Subcutaneous abdominal adipose tissue (tissue), 5 donors: ENCODE results near the gene GABARAPL2.

Experiments
- H3K27ac ChIP-seq: one replicate; pipeline ENCODE4 v1.7.0; 2013; ENCODE audit warnings: low read depth, mild to moderate bottlenecking, inconsistent platforms, low read length, moderate library complexity
- H3K27me3 ChIP-seq, 5 donors: one replicate each; pipeline ENCODE4 v1.7.0; 2013; ENCODE audit warnings: low read length in 5 of 5, inconsistent platforms in 1 of 5; ENCODE audit not compliant: control insufficient read depth in 5 of 5, insufficient read depth in 4 of 5
- H3K36me3 ChIP-seq, 5 donors: one replicate each; pipeline ENCODE4 v1.7.0; 2013; ENCODE audit warnings: low read length in 5 of 5; ENCODE audit not compliant: control insufficient read depth in 5 of 5, insufficient read depth in 5 of 5
- H3K4me1 ChIP-seq, 5 donors: one replicate each; pipeline ENCODE4 v1.7.0; 2013; ENCODE audit warnings: low read length in 5 of 5, mild to moderate bottlenecking in 3 of 5, moderate library complexity in 1 of 5; ENCODE audit not compliant: control insufficient read depth in 5 of 5, insufficient read depth in 5 of 5
- H3K4me3 ChIP-seq, 5 donors: one replicate each; pipeline ENCODE4 v1.7.0; 2013; ENCODE audit warnings: low read length in 5 of 5, low read depth in 1 of 5
- H3K9ac ChIP-seq, 5 donors: one replicate each; pipeline ENCODE4 v1.7.0; 2013; ENCODE audit warnings: low read length in 5 of 5, mild to moderate bottlenecking in 4 of 5, moderate library complexity in 3 of 5
- H3K9me3 ChIP-seq, 5 donors: one replicate each; pipeline ENCODE4 v1.7.0; 2013; ENCODE audit warnings: low read length in 5 of 5; ENCODE audit not compliant: control insufficient read depth in 5 of 5
- donor health status: healthy.
- donor health status: healthy.
- donor health status: healthy.
- donor health status: healthy.
- donor health status: healthy.

Gene GABARAPL2

DNA sequence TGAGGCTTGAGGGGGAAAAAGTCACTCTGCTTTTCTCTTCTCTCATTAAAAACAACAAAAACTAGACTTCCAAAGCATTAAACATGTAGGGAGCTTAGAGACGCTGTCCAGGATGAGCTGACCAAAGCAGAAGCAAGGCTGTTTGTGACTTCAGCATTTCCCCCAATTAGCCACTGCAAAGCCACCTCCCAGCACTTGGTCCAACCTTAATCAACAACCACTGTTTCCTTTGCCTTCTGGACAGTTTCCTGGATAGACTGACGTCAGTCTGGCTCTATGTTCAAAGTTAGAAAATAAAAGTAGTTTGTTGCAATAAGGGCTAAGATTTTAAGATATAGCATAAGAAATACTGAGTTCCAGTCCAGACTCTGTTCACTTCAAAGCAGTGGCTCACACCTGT, 13.2 kb upstream of the GABARAPL2 start:
- Histone ChIP-seq H3K27me3 (no peaks in the 10 kb centered on the region), H3K36me3 (no peaks in the 10 kb centered on the region), H3K9ac (no peak overlapping the region), H3K27ac (peak overlapping the region; percentile 27), H3K4me1 (peaks cover 3 to 26% (median 20%) of the 10 kb centered on the region in 5 donors), H3K4me3 (no peak overlapping the region), H3K9me3 (no peaks in the 10 kb centered on the region)

DNA sequence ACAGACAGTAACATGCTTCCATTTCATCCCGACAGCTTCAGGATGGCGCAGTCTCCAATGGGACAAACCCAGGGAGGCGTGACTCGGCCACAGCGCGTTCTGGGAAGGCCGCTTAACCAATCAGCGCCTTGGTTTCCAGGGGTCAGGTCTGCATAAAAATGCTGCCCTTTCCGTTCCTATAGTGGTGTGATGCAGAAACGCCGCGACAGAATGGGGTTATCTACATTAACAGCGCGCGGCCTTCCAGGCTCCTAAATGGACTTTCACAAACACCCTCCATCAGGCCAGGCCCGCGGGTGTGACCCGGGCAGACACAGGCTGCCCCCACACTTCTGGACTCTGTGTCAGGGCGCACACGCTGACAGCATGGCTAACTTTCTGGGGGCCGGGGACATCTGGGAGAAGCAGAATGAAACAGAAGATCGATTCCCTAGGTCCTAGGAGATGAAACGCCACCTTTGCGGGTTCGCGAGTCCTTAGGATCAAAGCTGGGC, 10.9 kb upstream of the GABARAPL2 start:
- peaks cover 2 to 20% (median 19%) of the 10 kb centered on the region in 5 donors for H3K4me1 ChIP-seq
- peak overlapping the region in 4 of 5 donors; percentile 32 to 77 (median 64) for H3K9ac ChIP-seq
- no peaks in the 10 kb centered on the region for H3K36me3 ChIP-seq
- H3K9me3 ChIP-seq, result no peaks in the 10 kb centered on the region
- peak overlapping the region; percentile 77 to 81 (median 80) for H3K4me3 ChIP-seq
- peak overlapping the region; percentile 57 for H3K27ac ChIP-seq
- H3K27me3 ChIP-seq, result no peaks in the 10 kb centered on the region

DNA sequence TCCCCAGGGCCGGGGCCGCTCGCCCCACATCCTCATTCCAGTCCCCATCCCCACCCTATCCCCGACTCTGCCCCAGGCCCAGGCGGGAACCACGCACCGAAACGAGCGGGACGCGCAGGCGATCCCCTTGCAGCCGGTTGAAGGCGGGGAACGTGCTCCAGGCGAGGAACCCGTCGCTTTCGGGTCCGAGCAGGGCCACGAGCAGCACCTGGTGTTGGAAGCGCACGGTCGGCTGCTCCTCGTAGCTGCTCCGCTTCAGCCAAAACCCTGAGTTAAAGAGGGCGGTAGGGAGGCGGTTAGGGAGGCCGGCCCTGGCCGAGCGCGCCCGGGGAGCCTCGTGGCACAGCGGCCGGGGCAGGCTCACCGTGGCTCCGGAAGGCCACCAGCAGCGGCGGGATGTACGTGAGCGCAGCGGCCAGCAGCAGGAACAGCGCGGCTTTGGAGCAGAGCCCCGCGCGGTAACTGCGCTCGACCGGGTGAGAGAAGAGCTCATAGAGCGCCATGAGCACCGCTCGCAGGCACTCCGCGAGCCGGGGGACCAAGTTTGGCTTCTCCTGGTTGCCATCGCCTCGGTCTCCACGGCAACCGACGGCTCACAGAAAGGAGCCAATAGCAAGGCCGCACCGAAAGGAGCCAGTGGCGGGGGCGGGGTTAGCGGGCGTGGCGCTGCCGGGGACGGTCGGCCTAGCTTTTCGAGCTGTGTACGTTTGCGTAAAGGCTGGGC, 10.3 kb upstream of the GABARAPL2 start, which contains the start of gene TMEM231:
Gene TMEM231, minus strand, starts transcription at position 546 of the 724 bp plus-strand sequence. Its CDS starts 43 bp downstream, at position 503.
- H3K4me3 ChIP-seq, result peak within 1 kb of the TSS; percentile 77 to 81 (median 80)
- H3K27ac ChIP-seq, result peak within 1 kb of the TSS; percentile 57
- no peaks in the 10 kb centered on the region for H3K9me3 ChIP-seq
- H3K4me1 ChIP-seq, result peaks cover 0 to 20% (median 19%) of the 10 kb centered on the region in 5 donors
- H3K36me3 ChIP-seq, result no peaks in the 10 kb centered on the region
- no peaks in the 10 kb centered on the region for H3K27me3 ChIP-seq
- peak within 1 kb of the TSS in 4 of 5 donors; percentile 46 to 77 (median 64) for H3K9ac ChIP-seq

DNA sequence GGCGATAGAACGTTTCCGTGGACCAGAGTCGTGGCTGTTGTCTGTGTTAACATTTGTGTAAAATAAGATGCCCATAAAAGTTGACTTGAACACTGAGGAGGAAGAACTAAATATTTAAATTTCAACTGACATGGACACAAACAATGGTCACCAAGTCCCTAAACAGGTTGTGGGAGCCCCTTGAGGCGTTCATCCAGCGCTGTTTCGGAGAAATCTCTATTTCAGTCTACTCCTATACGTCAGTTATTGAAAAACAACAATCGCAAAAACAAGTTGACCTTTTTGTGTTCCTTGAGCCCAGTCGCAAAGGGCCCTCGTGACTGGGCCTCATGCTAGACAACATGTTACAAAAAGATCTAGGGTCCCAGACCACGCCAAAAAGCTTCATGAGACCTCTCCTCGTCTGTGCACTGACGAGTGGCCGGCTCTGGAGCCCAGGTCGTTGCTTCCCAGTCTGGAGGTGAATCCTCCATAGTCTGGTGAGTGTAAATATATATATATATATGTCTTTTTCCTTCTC, 9.7 kb upstream of the GABARAPL2 start:
- Histone ChIP-seq H3K9ac (peak overlapping the region in 2 of 5 donors; percentile 21 to 46), H3K4me3 (peak overlapping the region; percentile 61 to 81 (median 78)), H3K4me1 (peaks cover 0 to 20% (median 19%) of the 10 kb centered on the region in 5 donors), H3K9me3 (no peaks in the 10 kb centered on the region), H3K27ac (peak overlapping the region; percentile 57), H3K36me3 (no peaks in the 10 kb centered on the region), H3K27me3 (no peaks in the 10 kb centered on the region)

DNA sequence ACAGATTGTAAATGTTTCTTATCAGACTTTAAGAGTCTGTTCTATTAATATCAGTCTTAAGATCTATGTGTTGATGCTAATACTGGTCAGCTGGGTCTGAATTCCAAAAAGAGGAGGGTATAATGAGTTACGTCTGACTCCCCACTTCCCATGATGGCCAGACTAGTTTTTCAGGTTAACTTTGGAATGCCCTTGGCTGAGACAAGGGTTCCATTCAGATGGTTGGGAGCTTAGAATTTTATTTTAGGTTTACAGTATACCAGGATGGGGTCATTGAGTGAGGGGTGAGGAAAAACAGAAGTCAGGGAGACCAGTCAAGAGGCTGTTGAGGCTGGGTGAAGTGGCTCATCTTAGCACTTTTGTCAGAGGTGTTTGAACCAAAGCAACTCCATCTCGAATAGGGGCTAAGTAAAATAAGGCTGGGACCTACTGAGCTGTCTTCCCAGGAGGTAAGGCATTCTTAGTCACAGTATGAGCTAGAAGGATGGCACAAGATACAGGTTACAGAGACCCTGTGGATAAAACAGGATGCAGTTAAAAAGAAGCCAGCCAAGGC, 7.3 kb upstream of the GABARAPL2 start:
- Histone ChIP-seq H3K4me3 (no peak overlapping the region), H3K4me1 (peaks cover 0 to 20% (median 19%) of the 10 kb centered on the region in 5 donors), H3K36me3 (no peaks in the 10 kb centered on the region), H3K9me3 (no peaks in the 10 kb centered on the region), H3K9ac (no peak overlapping the region), H3K27me3 (no peaks in the 10 kb centered on the region), H3K27ac (no peak overlapping the region)

DNA sequence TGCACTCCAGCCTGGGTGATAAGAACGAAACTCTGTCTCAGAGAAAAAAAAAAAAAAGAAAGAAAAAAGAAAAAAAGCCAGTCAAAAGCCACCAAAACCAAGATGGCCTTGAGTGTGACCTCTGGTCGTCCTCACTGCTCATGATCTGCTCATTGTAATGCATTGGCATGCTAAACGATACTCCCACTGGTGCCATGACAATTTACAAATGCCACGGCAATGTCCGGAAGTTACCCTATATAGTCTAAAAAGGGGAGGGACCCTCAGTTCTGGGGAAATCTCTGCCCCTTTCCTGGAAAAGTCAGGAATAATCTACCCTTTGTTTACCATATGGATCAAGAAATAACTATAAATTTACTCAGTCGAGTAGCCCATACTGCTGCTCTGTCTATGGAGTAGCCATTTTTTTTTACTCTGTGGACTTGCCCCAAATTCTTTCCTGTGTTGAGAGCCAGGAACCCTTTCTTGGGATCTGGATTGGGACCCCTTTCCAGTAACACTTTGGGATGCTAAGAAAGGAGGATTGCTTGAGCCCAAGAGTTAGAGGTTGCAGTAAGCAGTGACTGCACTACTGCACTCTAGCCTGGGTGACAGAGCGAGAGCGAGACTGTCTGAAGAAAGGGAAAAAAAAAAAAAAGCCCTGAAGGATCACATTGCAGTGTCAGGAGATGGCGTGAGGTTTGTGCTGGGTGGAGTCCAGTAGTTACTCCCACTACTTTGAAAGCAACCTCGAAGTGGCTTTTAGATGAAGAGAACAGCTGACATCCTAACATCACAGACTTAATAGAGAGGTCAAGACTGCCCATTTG, 6.4 kb upstream of the GABARAPL2 start:
- H3K27me3 ChIP-seq, result no peaks in the 10 kb centered on the region
- H3K36me3 ChIP-seq, result no peaks in the 10 kb centered on the region
- no peak overlapping the region for H3K9ac ChIP-seq
- H3K27ac ChIP-seq, result no peak overlapping the region
- no peak overlapping the region for H3K4me3 ChIP-seq
- no peaks in the 10 kb centered on the region for H3K9me3 ChIP-seq
- peaks cover 0 to 18% (median 18%) of the 10 kb centered on the region in 5 donors for H3K4me1 ChIP-seq

DNA sequence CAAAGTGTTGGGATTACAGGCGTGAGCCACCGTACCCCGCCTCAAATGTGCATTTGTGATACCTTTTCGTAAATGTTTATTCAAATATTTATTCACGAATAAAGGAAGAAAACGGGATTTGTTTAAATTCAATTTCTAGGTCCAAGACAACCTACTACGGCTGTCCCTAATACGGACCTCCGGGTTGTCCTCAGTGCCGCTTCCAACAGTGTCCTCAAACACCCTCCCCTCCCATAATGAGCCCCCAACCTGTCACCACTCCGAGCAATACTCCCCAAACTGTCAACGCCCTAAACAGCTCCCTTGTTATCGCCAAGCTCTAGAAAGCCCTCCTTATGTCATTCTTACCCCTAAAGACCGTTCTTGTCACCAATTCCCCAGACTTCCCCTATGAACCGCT, 539 bp upstream of the GABARAPL2 start:
- Histone ChIP-seq H3K9me3 (no peaks in the 10 kb centered on the region), H3K9ac (peak overlapping the region in 4 of 5 donors; percentile 81 to 93 (median 90)), H3K27me3 (no peaks in the 10 kb centered on the region), H3K4me1 (peaks cover 0 to 43% (median 30%) of the 10 kb centered on the region in 5 donors), H3K36me3 (peaks cover 3 to 29% (median 22%) of the 10 kb centered on the region in 5 donors), H3K27ac (peak overlapping the region; percentile 39), H3K4me3 (peak overlapping the region; percentile 84 to 97 (median 95))

DNA sequence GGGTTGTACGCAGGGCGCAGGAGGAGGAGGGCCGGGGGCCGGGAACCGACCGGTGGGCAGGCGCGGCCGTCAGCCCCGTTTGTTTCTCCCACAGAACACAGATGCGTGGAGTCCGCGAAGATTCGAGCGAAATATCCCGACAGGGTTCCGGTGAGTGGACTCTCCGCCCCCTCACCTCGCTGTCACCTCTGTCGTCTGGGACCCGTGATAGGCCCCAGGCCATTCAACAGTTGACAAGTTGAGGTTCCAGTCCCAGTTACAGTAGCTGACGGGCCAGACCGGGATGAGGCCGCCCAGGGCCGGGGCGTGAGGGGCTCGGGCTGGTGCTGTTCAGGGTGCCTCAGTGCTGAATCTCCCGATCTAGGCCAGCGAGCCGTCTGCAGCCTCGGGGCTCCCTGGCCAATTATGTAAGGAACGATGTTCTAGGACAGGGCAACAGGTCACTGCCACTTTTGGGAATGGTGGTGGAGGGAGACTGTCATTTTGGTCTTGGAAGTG, 628 bp downstream of the GABARAPL2 start:
- H3K4me3 ChIP-seq, result peak overlapping the region; percentile 75 to 97 (median 84)
- peak overlapping the region; percentile 39 for H3K27ac ChIP-seq
- peaks cover 0 to 49% (median 35%) of the 10 kb centered on the region in 5 donors for H3K4me1 ChIP-seq
- no peaks in the 10 kb centered on the region for H3K27me3 ChIP-seq
- no peaks in the 10 kb centered on the region for H3K9me3 ChIP-seq
- peak overlapping the region; percentile 50 to 93 (median 88) for H3K9ac ChIP-seq
- peaks cover 6 to 40% (median 30%) of the 10 kb centered on the region in 5 donors for H3K36me3 ChIP-seq

DNA sequence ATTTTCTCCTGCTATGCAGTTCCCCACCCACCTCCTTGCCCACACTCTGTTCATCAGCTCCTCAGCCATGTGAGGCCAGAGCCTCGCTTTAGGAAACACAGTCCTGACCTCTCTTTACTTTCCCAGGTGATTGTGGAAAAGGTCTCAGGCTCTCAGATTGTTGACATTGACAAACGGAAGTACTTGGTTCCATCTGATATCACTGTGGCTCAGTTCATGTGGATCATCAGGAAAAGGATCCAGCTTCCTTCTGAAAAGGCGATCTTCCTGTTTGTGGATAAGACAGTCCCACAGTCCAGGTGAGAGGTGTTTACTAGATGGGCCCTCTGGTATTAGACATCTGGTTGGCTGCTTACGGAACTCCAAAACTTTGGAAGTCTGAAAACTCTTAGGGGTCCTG, 1.7 kb downstream of the GABARAPL2 start:
- peak overlapping the region in 1 of 5 donors; percentile 84 for H3K4me3 ChIP-seq

More for the DNA sequence above, 1.7 kb downstream of the GABARAPL2 start:
- Histone ChIP-seq H3K27ac (no peak overlapping the region), H3K9ac (peak overlapping the region in 4 of 5 donors; percentile 9 to 91 (median 60)), H3K4me1 (peaks cover 0 to 54% (median 41%) of the 10 kb centered on the region in 5 donors), H3K9me3 (no peaks in the 10 kb centered on the region), H3K36me3 (peaks cover 6 to 51% (median 41%) of the 10 kb centered on the region in 5 donors), H3K27me3 (no peaks in the 10 kb centered on the region)
